ENCODE measurements around the gene STH.

STH gene

DNA sequence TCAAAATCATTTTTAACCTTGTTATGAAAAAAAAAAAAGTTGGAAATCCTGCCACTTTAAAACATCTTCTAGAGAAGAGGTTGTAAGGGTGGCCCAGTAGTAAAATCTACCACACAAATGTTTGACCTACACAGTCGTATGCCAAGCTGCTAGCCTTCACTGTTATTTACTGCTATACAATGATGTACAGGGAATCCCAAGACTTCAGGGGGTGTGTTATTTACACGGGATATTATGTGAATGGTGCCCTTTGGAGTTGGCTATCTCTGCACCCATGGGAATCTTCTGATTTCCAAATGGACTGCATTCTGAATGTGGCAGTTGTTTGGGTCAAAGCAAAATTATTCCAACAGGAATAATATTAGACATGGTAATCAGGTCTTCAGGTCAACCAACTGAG, 45.9 kb downstream of the STH start:
- no peaks in the 10 kb centered on the region for H3K9me3 ChIP-seq (ENCODE audit: control insufficient read depth, insufficient read depth, low read length)
- TF ChIP-seq EZH2phosphoT487 (IDR thresholded peaks at IDR 0.05; ENCODE audit: borderline replicate concordance, low read length), result no peak
- TF ChIP-seq, protein P1, sequence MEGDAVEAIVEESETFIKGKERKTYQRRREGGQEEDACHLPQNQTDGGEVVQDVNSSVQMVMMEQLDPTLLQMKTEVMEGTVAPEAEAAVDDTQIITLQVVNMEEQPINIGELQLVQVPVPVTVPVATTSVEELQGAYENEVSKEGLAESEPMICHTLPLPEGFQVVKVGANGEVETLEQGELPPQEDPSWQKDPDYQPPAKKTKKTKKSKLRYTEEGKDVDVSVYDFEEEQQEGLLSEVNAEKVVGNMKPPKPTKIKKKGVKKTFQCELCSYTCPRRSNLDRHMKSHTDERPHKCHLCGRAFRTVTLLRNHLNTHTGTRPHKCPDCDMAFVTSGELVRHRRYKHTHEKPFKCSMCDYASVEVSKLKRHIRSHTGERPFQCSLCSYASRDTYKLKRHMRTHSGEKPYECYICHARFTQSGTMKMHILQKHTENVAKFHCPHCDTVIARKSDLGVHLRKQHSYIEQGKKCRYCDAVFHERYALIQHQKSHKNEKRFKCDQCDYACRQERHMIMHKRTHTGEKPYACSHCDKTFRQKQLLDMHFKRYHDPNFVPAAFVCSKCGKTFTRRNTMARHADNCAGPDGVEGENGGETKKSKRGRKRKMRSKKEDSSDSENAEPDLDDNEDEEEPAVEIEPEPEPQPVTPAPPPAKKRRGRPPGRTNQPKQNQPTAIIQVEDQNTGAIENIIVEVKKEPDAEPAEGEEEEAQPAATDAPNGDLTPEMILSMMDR (IDR thresholded peaks at IDR 0.05; ENCODE audit: low read depth, low read length, poor library complexity, severe bottlenecking), result no peak
- H3F3A ChIP-seq (ENCODE audit: control insufficient read depth, insufficient read depth), result peaks cover 8% of the 10 kb centered on the region
- H3K27ac ChIP-seq (ENCODE audit: low read depth, low read length), result no peak overlapping the region
- H3K4me1 ChIP-seq (ENCODE audit: control insufficient read depth, low read length), result no peaks in the 10 kb centered on the region
- peaks cover 6% of the 10 kb centered on the region; the same call in 1 of the 2 replicates for H3K79me2 ChIP-seq (ENCODE audit: control insufficient read depth, low read length)
- no peak overlapping the region for H3K4me2 ChIP-seq (ENCODE audit: low read length)
- H3K9me2 ChIP-seq (replicated peaks; ENCODE audit: control insufficient read depth, low read length), result no peaks in the 10 kb centered on the region
- peaks cover 87% of the 10 kb centered on the region for H3K36me3 ChIP-seq (ENCODE audit: control insufficient read depth, low read length)
- H3K4me3 ChIP-seq (ENCODE audit: low read length), result no peak overlapping the region
- no peaks in the 10 kb centered on the region for H4K20me1 ChIP-seq (ENCODE audit: control insufficient read depth, insufficient read depth, low read depth, low read length)
- H3K27me3 ChIP-seq (ENCODE audit: control insufficient read depth, low read length), result no peaks in the 10 kb centered on the region

DNA sequence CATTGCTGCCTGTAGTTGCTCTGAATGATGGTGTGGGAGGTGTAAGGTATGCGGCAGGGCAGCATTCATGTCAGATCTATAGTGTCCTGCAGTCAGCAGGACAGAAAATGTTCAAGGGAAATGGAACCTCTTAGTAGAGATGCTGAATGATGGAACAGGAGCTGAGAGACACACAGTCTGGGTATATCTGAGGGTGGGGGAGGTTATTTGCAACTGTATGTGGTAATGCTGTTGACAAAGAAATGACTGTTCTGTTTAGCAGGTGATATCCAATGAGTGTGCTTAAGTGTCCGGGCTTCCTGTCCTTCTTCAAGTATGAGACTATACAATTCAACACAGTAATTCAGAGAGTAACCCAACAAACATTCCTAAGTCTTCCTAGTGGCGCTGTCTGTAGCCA, 46.6 kb downstream of the STH start:
- Histone ChIP-seq H3F3A (ENCODE audit: control insufficient read depth, insufficient read depth) (peaks cover 8% of the 10 kb centered on the region), H3K27me3 (ENCODE audit: control insufficient read depth, low read length) (no peaks in the 10 kb centered on the region), H3K9me2 (replicated peaks; ENCODE audit: control insufficient read depth, low read length) (no peaks in the 10 kb centered on the region), H3K79me2 (ENCODE audit: control insufficient read depth, low read length) (peaks cover 6% of the 10 kb centered on the region; the same call in 1 of the 2 replicates), H3K4me3 (ENCODE audit: low read length) (no peak overlapping the region), H3K9me3 (ENCODE audit: control insufficient read depth, insufficient read depth, low read length) (no peaks in the 10 kb centered on the region), H3K4me1 (ENCODE audit: control insufficient read depth, low read length) (no peaks in the 10 kb centered on the region), H3K4me2 (ENCODE audit: low read length) (no peak overlapping the region), H3K36me3 (ENCODE audit: control insufficient read depth, low read length) (peaks cover 87% of the 10 kb centered on the region), H4K20me1 (ENCODE audit: control insufficient read depth, insufficient read depth, low read depth, low read length) (no peaks in the 10 kb centered on the region), H3K27ac (ENCODE audit: low read depth, low read length) (no peak overlapping the region)
- TF ChIP-seq EZH2phosphoT487 (IDR thresholded peaks at IDR 0.05; ENCODE audit: borderline replicate concordance, low read length), result no peak
- TF ChIP-seq, protein P1 (IDR thresholded peaks at IDR 0.05; ENCODE audit: low read depth, low read length, poor library complexity, severe bottlenecking), result no peak

GRCh38 chr17:46046957-46047356, 47.9 kb downstream of the STH start:
- H3K27me3 ChIP-seq (ENCODE audit: control insufficient read depth, low read length), result no peaks in the 10 kb centered on the region
- no peak overlapping the region for H3K27ac ChIP-seq (ENCODE audit: low read depth, low read length)
- TF ChIP-seq EZH2phosphoT487 (IDR thresholded peaks at IDR 0.05; ENCODE audit: borderline replicate concordance, low read length), result no peak
- TF ChIP-seq, protein P1 (IDR thresholded peaks at IDR 0.05; ENCODE audit: low read depth, low read length, poor library complexity, severe bottlenecking), result no peak
- no peaks in the 10 kb centered on the region for H3K9me3 ChIP-seq (ENCODE audit: control insufficient read depth, insufficient read depth, low read length)
- no peaks in the 10 kb centered on the region for H3K9me2 ChIP-seq (replicated peaks; ENCODE audit: control insufficient read depth, low read length)
- H3F3A ChIP-seq (ENCODE audit: control insufficient read depth, insufficient read depth), result peaks cover 8% of the 10 kb centered on the region
- no peak overlapping the region for H3K4me2 ChIP-seq (ENCODE audit: low read length)
- H4K20me1 ChIP-seq (ENCODE audit: control insufficient read depth, insufficient read depth, low read depth, low read length), result no peaks in the 10 kb centered on the region
- peaks cover 6% of the 10 kb centered on the region for H3K79me2 ChIP-seq (ENCODE audit: control insufficient read depth, low read length)
- H3K36me3 ChIP-seq (ENCODE audit: control insufficient read depth, low read length), result peaks cover 89% of the 10 kb centered on the region
- H3K4me3 ChIP-seq (ENCODE audit: low read length), result no peak overlapping the region
- H3K4me1 ChIP-seq (ENCODE audit: control insufficient read depth, low read length), result no peaks in the 10 kb centered on the region
